Esophagus mucosa (tissue), 1 donor: Measurements from ENCODE around the gene CARD10. TPM values are rescaled to one million over a fixed set of nuclear protein-coding genes. Genes with fewer than 3 reads are reported as not detected.

Experiments
- ATAC-seq: fragments of 200-7000 bp; cut with Tn5 transposase; one replicate; pipeline ENCODE4 v1.9.1; 2020
- total RNA-seq: library from RNA; stranded (reverse); gene quantifications from one replicate; pipeline ENCODE4 v1.2.4, GENCODE V29; 2023
- donor health status: DM: yes; HTN: yes; CAD: no.

The CARD10 gene
- total RNA-seq, 1 donor from 2014 or later: 10.5 TPM

GRCh38 chr22:37503850-37504249 lies 15.4 kb downstream of the CARD10 start:
- no peak for ATAC-seq

GRCh38 chr22:37503183-37503683 lies 16.0 kb downstream of the CARD10 start:
- no peak for ATAC-seq

GRCh38 chr22:37502342-37503182 lies 16.7 kb downstream of the CARD10 start:
- peak; percentile 52 for ATAC-seq

- peak; percentile 17 for ATAC-seq
These were observed 17.4 kb downstream of the CARD10 start for GRCh38 chr22:37501610-37502341.

- ATAC-seq: peak; percentile 9
These were observed 18.2 kb downstream of the CARD10 start for GRCh38 chr22:37500745-37501609.

GRCh38 chr22:37499789-37500540 lies 19.2 kb downstream of the CARD10 start:
- no peak for ATAC-seq

GRCh38 chr22:37499027-37499707 lies 20.0 kb downstream of the CARD10 start:
- ATAC-seq: no peak

GRCh38 chr22:37498289-37498909 lies 20.8 kb downstream of the CARD10 start:
- peak; percentile 13 for ATAC-seq

GRCh38 chr22:37497062-37497599 lies 22.1 kb downstream of the CARD10 start:
- no peak for ATAC-seq

GRCh38 chr22:37496651-37497050 lies 22.6 kb downstream of the CARD10 start:
- no peak for ATAC-seq

GRCh38 chr22:37493979-37494378 lies 25.2 kb downstream of the CARD10 start:
- no peak for ATAC-seq

- peak; percentile 21 for ATAC-seq
These were observed 26.5 kb downstream of the CARD10 start for GRCh38 chr22:37492428-37493344.

- ATAC-seq: no peak
These were observed 27.4 kb downstream of the CARD10 start for GRCh38 chr22:37491559-37492427.

GRCh38 chr22:37491106-37491505 lies 28.1 kb downstream of the CARD10 start:
- ATAC-seq: no peak

- ATAC-seq: no peak
These were observed 29.2 kb downstream of the CARD10 start for GRCh38 chr22:37489983-37490382.

GRCh38 chr22:37488337-37489135 lies 30.7 kb downstream of the CARD10 start:
- no peak for ATAC-seq

- ATAC-seq: no peak
These were observed 31.6 kb downstream of the CARD10 start for GRCh38 chr22:37487571-37487970.
